ENCODE results near the gene SPATA31D3.

- TF ChIP-seq, protein P1, sequence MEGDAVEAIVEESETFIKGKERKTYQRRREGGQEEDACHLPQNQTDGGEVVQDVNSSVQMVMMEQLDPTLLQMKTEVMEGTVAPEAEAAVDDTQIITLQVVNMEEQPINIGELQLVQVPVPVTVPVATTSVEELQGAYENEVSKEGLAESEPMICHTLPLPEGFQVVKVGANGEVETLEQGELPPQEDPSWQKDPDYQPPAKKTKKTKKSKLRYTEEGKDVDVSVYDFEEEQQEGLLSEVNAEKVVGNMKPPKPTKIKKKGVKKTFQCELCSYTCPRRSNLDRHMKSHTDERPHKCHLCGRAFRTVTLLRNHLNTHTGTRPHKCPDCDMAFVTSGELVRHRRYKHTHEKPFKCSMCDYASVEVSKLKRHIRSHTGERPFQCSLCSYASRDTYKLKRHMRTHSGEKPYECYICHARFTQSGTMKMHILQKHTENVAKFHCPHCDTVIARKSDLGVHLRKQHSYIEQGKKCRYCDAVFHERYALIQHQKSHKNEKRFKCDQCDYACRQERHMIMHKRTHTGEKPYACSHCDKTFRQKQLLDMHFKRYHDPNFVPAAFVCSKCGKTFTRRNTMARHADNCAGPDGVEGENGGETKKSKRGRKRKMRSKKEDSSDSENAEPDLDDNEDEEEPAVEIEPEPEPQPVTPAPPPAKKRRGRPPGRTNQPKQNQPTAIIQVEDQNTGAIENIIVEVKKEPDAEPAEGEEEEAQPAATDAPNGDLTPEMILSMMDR (IDR thresholded peaks at IDR 0.05) = no peak
- TF ChIP-seq EP300 (IDR thresholded peaks at IDR 0.05) (no peak), POLR2A (IDR thresholded peaks at IDR 0.05) (no peak)
Observed at GRCh38 chr9:81953096-81953495, 9.8 kb downstream of the SPATA31D3 start.
